LNCaP clone FGC (cell line): Measurements from ENCODE around the gene C11orf24.

Experiments
- DNase-seq: peaks from one replicate; pipeline ENCODE4 v3.0.0-alpha.2; 2011; ENCODE audit warnings: low read depth
- H3K4me3 ChIP-seq: 2 replicates; pipeline ENCODE4 v1.5.1; 2011; ENCODE audit warnings: mild to moderate bottlenecking, low read depth, low read length, control low read depth
- TF ChIP-seq, protein P1 (sequence below): IDR thresholded peaks from 2 replicates; pipeline ENCODE4 v1.5.1; 2012; ENCODE audit warnings: mild to moderate bottlenecking; ENCODE audit not compliant: control insufficient read depth, insufficient read depth; ENCODE audit errors: extremely low read depth

C11orf24 gene

GRCh38 chr11:68276861-68277260 is 5.1 kb upstream of the C11orf24 start:
- H3K4me3 ChIP-seq: no peak overlapping the region
- TF ChIP-seq, protein P1, sequence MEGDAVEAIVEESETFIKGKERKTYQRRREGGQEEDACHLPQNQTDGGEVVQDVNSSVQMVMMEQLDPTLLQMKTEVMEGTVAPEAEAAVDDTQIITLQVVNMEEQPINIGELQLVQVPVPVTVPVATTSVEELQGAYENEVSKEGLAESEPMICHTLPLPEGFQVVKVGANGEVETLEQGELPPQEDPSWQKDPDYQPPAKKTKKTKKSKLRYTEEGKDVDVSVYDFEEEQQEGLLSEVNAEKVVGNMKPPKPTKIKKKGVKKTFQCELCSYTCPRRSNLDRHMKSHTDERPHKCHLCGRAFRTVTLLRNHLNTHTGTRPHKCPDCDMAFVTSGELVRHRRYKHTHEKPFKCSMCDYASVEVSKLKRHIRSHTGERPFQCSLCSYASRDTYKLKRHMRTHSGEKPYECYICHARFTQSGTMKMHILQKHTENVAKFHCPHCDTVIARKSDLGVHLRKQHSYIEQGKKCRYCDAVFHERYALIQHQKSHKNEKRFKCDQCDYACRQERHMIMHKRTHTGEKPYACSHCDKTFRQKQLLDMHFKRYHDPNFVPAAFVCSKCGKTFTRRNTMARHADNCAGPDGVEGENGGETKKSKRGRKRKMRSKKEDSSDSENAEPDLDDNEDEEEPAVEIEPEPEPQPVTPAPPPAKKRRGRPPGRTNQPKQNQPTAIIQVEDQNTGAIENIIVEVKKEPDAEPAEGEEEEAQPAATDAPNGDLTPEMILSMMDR: no peak

DNA sequence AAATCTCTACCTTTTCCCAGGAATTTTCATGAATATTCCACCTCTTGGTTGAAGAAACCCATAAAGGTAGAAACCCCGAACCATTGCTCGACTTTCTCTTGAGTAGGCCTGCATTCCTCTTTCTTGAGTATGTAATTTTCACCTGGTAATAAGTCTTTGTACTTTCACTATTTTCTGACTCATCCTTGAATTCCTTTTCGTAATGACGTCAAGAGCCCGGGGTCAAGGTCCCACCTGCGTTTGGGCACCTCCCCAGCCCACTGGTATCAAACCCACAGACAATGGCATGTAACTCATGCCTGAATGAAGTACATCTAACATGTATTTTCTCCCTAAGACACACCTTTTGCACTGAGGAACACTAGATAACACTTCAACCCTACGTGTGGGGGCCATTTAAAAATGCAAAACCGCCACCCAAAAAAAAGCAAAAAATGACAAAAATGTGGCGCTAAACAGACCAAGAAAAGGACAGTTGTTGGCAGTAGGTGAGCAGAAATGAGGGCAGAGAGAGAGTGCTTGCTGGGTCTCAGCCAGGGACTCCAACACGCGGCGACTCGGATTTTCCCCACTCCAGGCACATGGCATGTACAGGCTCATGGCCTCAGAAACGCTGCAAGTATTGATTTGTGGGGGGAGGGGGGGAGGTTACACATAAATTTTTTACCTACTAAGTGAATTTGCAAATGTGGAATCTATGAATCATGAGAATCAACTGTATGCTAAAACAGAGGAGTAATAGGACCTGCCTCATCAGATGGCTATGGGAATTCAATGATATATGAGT is 4.1 kb upstream of the C11orf24 start:
- DNase-seq: no peak
- TF ChIP-seq, protein P1: no peak
- H3K4me3 ChIP-seq: no peak overlapping the region

More at GRCh38 chr11:68276861-68277260, 5.1 kb upstream of the C11orf24 start:
- no peak for DNase-seq

- no peak for DNase-seq
- H3K4me3 ChIP-seq: no peak overlapping the region
Measured at GRCh38 chr11:68274306-68274705, 2.5 kb upstream of the C11orf24 start.

DNA sequence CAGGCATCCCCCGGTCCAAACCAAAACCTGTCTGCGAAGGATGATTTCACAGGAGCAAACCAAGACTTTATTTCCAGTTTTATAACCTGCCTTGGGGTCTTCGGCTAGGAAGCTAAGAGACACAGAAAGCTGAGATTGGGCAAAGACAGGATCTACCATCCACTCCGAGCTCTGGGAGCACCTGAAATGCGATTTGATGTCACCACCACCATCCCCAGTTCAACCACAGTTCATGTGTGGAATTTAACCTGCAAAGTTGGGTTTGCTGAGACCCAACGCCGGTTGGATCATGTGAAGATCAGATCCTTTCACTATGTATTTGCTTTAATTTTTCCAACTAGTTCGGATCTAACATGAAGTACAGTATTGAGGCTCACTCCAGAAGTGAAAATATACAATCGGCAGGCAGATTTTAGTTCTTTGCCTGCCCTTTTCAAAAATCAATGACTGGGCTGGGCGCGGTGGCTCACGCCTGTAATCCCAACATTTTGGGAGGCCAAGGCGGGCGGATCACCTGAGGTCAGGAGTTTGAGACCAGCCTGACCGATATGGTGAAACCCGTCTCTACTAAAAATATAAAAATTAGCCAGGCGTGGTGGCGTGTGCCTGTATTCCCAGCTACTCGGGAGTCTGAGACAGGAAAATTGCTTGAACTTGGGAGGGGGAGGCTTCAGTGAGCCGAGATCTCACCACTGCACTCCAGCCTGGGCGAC is 1.4 kb upstream of the C11orf24 start:
- H3K4me3 ChIP-seq: peak overlapping the region; percentile 97
- TF ChIP-seq, protein P1: no peak
- no peak for DNase-seq

More at GRCh38 chr11:68274306-68274705, 2.5 kb upstream of the C11orf24 start:
- TF ChIP-seq, protein P1: no peak

DNA sequence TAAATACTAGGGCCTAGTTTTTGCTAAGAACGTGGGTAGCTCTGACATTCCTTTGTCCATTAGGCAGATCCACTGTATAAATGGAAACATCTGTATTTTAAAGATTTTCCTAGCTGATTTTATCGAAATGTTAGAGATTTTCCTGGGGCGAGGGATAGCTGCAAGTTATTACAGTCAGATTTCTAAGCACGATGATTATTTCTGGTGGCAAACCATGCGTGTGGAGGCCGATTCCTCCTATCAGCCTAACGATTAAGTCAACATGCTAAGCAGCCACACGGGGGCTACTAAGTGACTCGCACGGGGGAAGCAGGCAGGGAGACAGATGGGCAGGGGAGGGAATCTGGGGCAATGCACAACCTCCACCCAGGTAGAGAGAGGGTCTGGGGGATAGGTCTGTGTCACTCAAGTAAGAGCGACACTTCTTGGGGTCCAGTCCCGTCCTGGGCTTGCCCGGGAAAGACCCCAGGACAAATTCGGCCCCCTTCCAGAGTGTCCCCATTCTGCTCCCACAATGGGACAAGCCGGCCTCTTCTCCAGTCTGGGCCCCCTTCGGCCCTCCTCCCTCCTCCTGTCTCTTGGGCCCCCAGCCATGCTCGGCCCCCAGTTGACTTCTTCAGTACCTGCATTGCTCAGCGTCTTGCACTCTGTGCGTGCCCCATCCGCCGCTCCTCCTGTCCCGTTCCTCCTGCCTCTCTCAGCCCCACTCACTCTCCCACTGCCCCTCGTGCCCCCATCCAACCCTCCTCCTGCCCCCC is 571 bp downstream of the C11orf24 start:
- TF ChIP-seq, protein P1: peak; percentile 50
- DNase-seq: no peak
- peak overlapping the region; percentile 97 for H3K4me3 ChIP-seq

DNA sequence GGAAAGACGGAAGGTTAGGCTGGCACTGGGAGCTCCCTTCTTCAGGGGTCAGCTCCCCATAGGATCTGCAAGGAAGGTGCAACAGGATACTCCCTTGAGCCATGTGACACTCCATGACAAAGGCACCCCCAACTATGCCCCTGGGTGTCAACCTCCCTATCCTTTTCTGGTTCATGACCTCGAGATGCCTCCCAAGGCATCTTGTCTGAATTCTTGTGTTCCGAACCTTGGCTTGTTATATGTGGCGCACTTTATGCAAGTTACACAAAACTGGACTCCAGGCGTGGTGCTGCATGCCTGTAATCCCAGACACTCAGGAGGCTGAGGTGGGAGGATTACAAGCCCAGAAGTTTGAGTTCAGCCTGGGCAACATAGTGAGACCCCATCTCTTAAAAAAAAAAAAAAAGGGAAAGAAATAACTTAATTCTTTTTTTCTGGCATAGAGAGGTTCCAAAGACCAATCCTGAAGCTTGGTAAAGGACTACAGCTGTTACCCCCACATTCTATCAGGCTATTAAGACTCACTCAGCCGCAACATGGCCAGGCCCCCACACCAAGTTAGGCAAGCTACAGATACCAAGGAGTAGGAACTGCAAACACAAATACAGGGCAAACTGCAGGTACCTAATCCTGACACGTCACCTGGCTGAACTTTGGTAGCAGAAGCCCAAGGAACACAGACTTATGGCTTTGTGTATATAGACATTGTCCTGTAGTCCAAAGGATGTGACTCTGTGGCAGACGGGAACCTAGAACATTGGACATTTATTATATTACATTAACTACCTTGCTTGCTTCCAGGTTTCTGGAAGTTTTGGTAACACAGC is 1.4 kb downstream of the C11orf24 start:
- TF ChIP-seq, protein P1: no peak
- H3K4me3 ChIP-seq: peak overlapping the region; percentile 97
- no peak for DNase-seq
